Psoas muscle (tissue), 8 donors: ENCODE data around the gene DRAM1. TPM values are rescaled to one million over a fixed set of nuclear protein-coding genes. Genes with fewer than 3 reads are reported as not detected.

Source experiments
- ATAC-seq, 4 donors: fragments of 200-7000 bp; cut with Tn5 transposase; one replicate each; pipeline ENCODE4 v1.9.1; 2020; ENCODE audit warnings: moderate library complexity in 3 of 4, mild to moderate bottlenecking in 2 of 4
- DNase-seq, 2 donors: peaks; one replicate each; pipeline ENCODE4 v3.0.0-alpha.2; 2020
- H3K27ac ChIP-seq: fragments of 200-600 bp; one replicate; pipeline ENCODE4 v1.8.0; 2022
- H3K27me3 ChIP-seq, 3 donors: fragments of 200-600 bp in 1 of 3; one replicate each; pipeline versions ENCODE4 v1.6.1 to v1.8.0; 2013 to 2022; ENCODE audit warnings: low read length in 2 of 3, mild to moderate bottlenecking in 2 of 3, moderate library complexity in 1 of 3; ENCODE audit not compliant: insufficient read depth in 3 of 3
- H3K36me3 ChIP-seq, 2 donors: fragments of 200-600 bp in 1 of 2; one replicate each; pipeline versions ENCODE4 v1.6.1 to v1.8.0; 2013 to 2022; ENCODE audit warnings: low read depth in 1 of 2, mild to moderate bottlenecking in 1 of 2, moderate library complexity in 1 of 2; ENCODE audit not compliant: insufficient read depth in 1 of 2
- H3K4me1 ChIP-seq: fragments of 200-600 bp; one replicate; pipeline ENCODE4 v1.8.0; 2022
- H3K4me3 ChIP-seq: fragments of 200-600 bp; one replicate; pipeline ENCODE4 v1.8.0; 2022; ENCODE audit warnings: mild to moderate bottlenecking
- H3K9me3 ChIP-seq: fragments of 200-600 bp; one replicate; pipeline ENCODE4 v1.8.0; 2022
- WGBS, 3 donors: extraction: QIAGEN DNeasy Blood & Tissue Kit; methylation state at CpG; one replicate each; pipeline versions ENCODE4 v1.1.6 to v1.1.7; 2013; 5-methylcytosine and 5-hydroxymethylcytosine counted together
- intact Hi-C, 2 donors: fragments of 100-400 bp; cut with DNase I; formaldehyde crosslinking; loops; one replicate each; pipeline versions ENCODE4 v1.11.0 to v1.14.2; 2022
- polyA plus RNA-seq, 3 donors: library from polyadenylated mRNA; stranded (reverse); fragments of 200-250 nt; gene quantifications; one replicate each; pipeline ENCODE4 v1.2.3, GENCODE V29; 2013
- total RNA-seq, 4 donors: library from RNA; stranded (reverse); fragmentation: NEBNext Ultra II Directional in 2 of 4; extraction: Animal tissue kit (Norgen Biotek cat#: 25700) in 2 of 4; gene quantifications; one replicate each; pipeline versions ENCODE4 v1.2.1 to v1.2.4, GENCODE V29; 2021 to 2023
- TF ChIP-seq, protein P1 (sequence below): fragments of 200-600 bp; IDR thresholded peaks from one replicate; pipeline ENCODE4 v1.8.0; 2022; ENCODE audit warnings: antibody characterized with exemption
- donor health status: healthy with polysubstance abuse.
- donor health status: DM: no; HTN: no; CAD: no; lungs with moderate emphysema.
- donor health status: Bipolar disorder and iron deficiency.
- donor health status: healthy.
- donor health status: DM: yes; HTN: yes; CAD: no.
- donor health status: DM: no; HTN: no; CAD: no.
- donor health status: DM: no; HTN: no; CAD: no.
- donor health status: DM: yes; HTN: yes; CAD: no.

DRAM1 gene
- total and polyA plus RNA-seq, 7 donors: 2.8 to 6.8 (median 4.1) TPM

DNA sequence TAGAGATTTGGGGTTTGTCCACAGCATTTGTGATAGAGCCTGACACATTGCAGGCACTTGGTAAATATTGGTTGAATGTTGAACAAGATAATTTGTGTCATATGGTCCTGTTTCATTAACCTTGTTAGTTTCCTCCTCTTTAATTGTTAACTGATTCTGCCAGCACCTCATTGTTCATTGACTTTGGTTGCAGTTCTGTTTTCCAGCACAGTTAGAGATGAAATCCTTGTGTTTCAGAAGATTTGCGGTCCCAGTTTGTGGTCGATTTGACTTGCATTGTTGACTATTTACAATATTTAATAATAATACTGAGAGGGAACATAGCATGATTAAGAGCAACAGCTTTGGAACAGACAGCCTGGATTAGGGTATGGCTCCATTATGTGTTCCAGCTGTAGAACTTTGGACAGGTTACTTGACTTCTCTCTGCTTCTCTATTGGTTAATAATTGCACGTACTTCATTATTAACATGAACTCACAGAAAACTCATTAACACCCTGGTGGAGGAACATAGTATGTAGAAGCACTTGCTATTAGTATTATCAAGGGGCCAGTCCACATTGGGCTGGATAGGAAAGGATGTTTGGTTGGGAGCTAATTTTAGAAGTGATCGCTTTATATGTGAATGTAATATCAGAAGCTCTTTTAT is 8.7 kb downstream of the DRAM1 start:
- TF ChIP-seq, protein P1, sequence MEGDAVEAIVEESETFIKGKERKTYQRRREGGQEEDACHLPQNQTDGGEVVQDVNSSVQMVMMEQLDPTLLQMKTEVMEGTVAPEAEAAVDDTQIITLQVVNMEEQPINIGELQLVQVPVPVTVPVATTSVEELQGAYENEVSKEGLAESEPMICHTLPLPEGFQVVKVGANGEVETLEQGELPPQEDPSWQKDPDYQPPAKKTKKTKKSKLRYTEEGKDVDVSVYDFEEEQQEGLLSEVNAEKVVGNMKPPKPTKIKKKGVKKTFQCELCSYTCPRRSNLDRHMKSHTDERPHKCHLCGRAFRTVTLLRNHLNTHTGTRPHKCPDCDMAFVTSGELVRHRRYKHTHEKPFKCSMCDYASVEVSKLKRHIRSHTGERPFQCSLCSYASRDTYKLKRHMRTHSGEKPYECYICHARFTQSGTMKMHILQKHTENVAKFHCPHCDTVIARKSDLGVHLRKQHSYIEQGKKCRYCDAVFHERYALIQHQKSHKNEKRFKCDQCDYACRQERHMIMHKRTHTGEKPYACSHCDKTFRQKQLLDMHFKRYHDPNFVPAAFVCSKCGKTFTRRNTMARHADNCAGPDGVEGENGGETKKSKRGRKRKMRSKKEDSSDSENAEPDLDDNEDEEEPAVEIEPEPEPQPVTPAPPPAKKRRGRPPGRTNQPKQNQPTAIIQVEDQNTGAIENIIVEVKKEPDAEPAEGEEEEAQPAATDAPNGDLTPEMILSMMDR: no peak
- no peaks in the 10 kb centered on the region for H3K9me3 ChIP-seq
- WGBS, 3 donors: 87 to 92% (median 89%) methylated on average over 4 of the region's 4 CpGs

DNA sequence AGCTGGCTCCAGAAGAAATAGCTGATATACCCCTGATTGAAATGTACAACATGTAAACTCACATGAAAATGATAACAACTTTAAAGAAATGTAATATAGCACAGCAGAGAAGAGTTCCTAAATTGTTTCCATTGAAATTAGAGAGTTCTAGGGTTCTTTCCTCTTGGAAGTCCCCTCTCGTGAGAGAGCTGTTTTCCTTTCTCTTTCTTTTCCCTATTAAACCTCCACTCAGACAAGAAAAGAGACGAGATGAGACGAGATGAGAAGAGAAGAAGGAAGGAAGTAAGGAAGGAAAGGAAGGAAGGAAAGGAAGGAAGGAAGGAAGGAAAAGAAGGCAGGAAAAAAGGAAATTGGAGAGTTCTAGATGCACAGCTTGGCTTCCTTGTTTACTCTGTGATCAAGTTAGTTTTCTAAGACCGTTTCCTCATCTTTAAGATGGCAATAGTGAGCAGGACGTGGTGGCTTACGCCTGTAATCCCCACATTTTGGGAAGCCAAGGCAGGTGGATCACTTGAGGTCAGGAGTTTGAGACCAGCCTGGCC is 11.9 kb downstream of the DRAM1 start:
- Histone ChIP-seq H3K4me3 (no peak overlapping the region), H3K27ac (no peak overlapping the region), H3K27me3 (no peaks in the 10 kb centered on the region), H3K4me1 (no peaks in the 10 kb centered on the region), H3K9me3 (no peaks in the 10 kb centered on the region), H3K36me3 (no peaks in the 10 kb centered on the region)
- TF ChIP-seq, protein P1: no peak
- ATAC-seq (no peak), DNase-seq (no peak)
- 70 to 82% (median 74%) methylated on average over 6 of the region's 6 CpGs for WGBS, 3 donors
- intact Hi-C loops: no loop called here

More for the DNA sequence above, 8.7 kb downstream of the DRAM1 start:
- ATAC-seq (no peak), DNase-seq (no peak)
- Histone ChIP-seq H3K36me3 (no peaks in the 10 kb centered on the region), H3K4me1 (no peaks in the 10 kb centered on the region), H3K27me3 (no peaks in the 10 kb centered on the region), H3K4me3 (no peak overlapping the region), H3K27ac (no peak overlapping the region)
- intact Hi-C loops: no loop called here

DNA sequence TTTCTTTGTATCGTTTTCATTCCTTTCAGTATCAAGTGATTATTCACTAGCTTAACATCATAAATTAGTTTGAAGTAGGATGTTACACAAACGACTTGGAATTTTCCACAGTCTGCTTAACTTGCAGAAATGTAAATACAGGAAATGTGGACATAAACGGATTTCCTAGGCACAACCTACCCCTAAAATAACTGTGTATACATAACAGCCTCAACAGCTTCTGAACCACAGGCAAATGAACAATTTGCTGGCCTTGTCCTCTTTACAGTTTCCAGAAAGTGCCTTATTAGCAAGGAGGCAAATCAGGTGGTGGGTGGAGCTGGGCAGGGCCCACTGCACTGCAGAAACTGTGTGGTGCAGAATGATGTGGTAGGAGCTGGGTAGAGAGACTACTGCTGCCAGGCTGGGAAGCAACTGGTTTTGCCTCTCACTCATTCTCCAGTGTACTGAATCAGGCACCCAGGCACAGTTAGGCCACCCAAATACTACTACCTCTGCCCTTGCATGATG is 14.1 kb downstream of the DRAM1 start:
- Histone ChIP-seq H3K27ac (no peak overlapping the region), H3K9me3 (no peaks in the 10 kb centered on the region), H3K4me1 (no peaks in the 10 kb centered on the region), H3K27me3 (no peaks in the 10 kb centered on the region), H3K4me3 (no peak overlapping the region), H3K36me3 (no peaks in the 10 kb centered on the region)
- no peak for ATAC-seq
- 36 to 40% (median 38%) methylated on average over 3 of the region's 3 CpGs for WGBS, 3 donors
- TF ChIP-seq, protein P1: no peak
- intact Hi-C loops: no loop called here
- DNase-seq: no peak

DNA sequence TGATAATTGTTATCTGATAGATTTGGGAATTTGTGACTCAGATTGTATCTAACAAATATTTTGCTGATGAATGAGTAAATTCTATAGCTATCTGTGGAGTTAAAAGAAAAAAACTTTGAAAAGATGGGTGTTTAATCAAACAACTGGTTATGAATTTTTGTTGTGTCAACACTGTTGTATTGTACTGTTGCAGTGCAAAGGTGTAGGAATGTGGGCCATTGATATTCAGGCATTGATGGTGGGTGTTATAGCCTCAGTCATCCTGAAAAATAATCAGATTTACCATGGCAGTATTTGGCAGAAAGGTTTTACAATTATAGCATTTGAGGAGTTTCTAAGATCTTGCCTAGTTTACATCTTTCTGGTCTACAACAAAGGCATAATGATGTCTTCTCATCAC is 15.4 kb downstream of the DRAM1 start:
- Histone ChIP-seq H3K9me3 (no peaks in the 10 kb centered on the region), H3K36me3 (no peaks in the 10 kb centered on the region), H3K27ac (no peak overlapping the region), H3K4me1 (no peaks in the 10 kb centered on the region), H3K4me3 (no peak overlapping the region), H3K27me3 (no peaks in the 10 kb centered on the region)
- TF ChIP-seq, protein P1: no peak
- intact Hi-C loops: no loop called here
- no peak for ATAC-seq
- no peak for DNase-seq

DNA sequence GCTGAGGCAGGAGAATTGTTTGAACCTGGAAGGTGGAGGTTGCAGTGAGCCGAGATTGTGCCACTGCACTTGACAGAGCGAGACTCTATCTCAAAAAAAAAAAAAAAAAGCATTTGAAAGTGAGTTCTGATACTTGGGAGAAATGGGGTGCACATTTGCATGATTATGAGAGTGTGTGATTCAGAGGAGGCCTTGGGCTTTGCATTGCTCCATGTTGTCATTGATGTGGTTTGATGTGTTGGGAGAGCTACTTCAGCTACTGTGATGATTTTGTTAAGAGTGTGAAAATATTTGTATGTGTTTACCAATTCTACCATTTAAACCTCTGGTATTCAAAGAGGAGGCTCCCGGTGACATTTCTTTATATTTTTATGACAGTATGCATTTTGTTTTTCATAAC is 24.4 kb downstream of the DRAM1 start:
- 62 to 82% (median 71%) methylated on average over 3 of the region's 3 CpGs for WGBS, 3 donors
- H3K27me3 ChIP-seq: no peaks in the 10 kb centered on the region
- H3K36me3 ChIP-seq: peaks cover 0 to 6% of the 10 kb centered on the region in 2 donors
- ATAC-seq: no peak
- H3K9me3 ChIP-seq: no peaks in the 10 kb centered on the region
- intact Hi-C loops: no loop called here
- no peaks in the 10 kb centered on the region for H3K4me1 ChIP-seq
- no peak for DNase-seq
- TF ChIP-seq, protein P1: no peak
- no peak overlapping the region for H3K27ac ChIP-seq
- no peak overlapping the region for H3K4me3 ChIP-seq
